Ureter (tissue), 1 donor: ENCODE measurements around the gene SND1. TPM values are rescaled to one million over a fixed set of nuclear protein-coding genes. Genes with fewer than 3 reads are reported as not detected.

Experiments used
- DNase-seq: peaks from one replicate; pipeline ENCODE4 v3.0.0-alpha.2; 2020; ENCODE audit warnings: low spot score
- total RNA-seq: library from RNA; stranded (reverse); gene quantifications from one replicate; pipeline ENCODE4 v1.2.4, GENCODE V29; 2023
- donor health status: DM: yes; HTN: yes; CAD: no.

The SND1 gene
- total RNA-seq, 1 donor from 2014 or later: 208 TPM

GRCh38 chr7:127870231-127870907 is 218.4 kb downstream of the SND1 start:
- no peak for DNase-seq

DNA sequence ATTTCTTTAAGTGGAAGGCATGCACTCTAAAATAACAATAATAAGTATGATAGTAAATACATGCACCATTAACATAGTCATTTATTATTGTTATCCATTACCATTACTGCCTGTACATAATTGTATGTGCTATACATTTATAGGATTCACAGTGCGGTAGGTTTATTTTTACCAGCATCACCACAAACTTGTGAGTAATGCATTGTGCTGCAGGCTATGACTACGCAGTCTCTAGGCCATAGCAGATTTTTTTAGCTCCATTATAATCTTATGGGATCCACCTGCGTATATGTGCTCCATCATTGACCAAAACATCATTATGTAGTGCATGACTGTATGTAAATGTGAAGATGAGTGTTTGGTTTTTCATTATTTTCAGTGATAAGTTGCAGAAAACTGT is 219.2 kb downstream of the SND1 start:
- no peak for DNase-seq

GRCh38 chr7:127872122-127872521 is 220.1 kb downstream of the SND1 start:
- DNase-seq: no peak

DNA sequence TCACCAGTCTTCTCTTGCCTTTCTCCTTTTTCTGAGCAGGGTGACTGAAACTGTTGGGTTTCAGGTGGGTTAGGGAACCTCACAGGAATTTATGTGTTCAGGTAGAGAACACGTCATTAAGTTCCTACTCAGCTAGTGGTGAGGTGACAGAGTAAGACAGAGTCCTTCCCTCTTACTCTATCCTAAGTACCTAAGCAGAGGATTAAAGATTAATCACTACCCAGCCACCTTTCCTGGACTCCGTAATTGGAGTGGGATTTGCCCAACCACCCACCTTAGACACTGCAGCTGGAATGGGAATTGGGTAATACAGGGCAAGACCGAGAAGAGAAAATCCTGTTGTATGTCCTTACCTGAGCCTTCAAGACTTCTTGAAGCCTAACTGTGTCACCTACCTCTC is 221.2 kb downstream of the SND1 start:
- no peak for DNase-seq

- no peak for DNase-seq
These were observed 222.0 kb downstream of the SND1 start for GRCh38 chr7:127873715-127874636.

- no peak for DNase-seq
These were observed 223.1 kb downstream of the SND1 start for GRCh38 chr7:127874951-127875608.

- DNase-seq: no peak
These were observed 224.4 kb downstream of the SND1 start for GRCh38 chr7:127876393-127876792.

DNA sequence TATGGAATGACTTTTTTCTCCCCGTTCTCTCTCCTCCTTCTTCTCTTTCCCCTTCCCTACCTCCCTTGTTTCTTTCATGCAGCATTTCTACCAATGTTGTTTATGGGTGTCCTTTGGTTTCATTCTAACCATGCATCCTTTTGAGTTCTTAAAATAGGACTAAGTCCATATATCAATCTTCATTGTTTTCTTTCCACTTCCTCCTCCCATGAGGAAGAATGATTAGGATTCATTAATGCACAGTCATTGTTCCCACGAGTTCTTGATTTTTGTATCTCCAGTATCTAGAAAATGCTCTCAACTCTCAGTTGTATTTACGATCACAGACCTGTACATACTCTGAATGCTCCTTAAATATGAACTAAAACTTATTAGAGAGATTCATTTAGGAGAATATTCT is 226.0 kb downstream of the SND1 start:
- no peak for DNase-seq

DNA sequence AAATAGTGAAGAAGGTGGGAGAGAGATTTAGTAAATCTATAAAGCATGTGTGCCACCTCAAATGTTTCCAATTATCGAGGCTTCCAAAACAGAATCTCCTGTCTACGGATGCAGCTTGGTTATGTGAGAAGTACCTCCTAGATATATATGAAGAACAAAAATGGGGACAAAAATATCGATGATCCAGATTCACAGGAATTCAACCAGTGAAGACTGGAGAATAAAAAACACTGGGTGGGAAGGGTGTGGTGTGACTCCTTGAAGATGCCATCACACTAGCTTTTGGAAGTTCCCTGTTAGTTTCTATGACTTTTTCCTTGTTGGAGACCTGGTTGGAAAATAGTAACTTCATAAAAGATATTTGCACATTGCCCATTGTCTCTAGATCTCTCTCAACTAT is 226.8 kb downstream of the SND1 start:
- DNase-seq: no peak

- no peak for DNase-seq
These were observed 227.4 kb downstream of the SND1 start for GRCh38 chr7:127879436-127879835.

DNA sequence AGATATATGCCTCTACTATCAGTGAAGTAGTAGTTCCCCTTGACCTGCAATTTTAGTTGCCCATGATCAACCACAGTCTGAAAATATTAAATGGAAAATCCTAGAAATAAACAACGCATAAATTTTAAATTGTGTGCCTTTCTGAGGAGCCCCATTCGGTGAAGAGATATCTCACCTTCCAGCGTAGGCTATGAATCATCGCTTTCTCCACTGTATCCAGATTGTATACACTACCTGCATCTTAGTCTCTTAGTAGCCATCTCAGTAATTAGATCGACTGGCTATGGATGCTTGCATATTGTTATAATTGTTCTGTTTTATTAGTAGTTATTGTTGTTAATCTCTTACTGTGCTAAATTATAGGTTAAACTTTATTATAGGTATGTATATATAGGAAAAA is 227.9 kb downstream of the SND1 start:
- no peak for DNase-seq

DNA sequence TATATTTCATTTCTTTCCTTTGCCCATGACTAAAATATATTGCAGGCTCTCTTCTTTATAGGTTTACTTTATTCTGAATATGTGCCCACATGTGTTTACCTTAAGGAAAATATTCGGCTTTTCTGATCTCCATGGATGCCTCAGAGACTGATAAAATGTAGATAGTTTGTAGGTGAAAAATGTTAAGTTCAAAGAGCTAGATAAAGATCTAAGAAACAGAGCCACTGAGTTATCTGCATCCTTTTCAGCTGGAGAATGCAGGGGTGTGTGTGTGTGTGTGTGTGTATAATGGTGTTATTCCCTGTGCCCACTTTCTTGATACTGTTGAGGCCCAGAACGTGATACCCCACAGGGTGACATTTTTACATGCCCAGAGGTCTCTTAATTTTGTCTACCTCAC is 228.5 kb downstream of the SND1 start:
- DNase-seq: no peak

- DNase-seq: no peak
These were observed 229.6 kb downstream of the SND1 start for GRCh38 chr7:127881564-127881963.

DNA sequence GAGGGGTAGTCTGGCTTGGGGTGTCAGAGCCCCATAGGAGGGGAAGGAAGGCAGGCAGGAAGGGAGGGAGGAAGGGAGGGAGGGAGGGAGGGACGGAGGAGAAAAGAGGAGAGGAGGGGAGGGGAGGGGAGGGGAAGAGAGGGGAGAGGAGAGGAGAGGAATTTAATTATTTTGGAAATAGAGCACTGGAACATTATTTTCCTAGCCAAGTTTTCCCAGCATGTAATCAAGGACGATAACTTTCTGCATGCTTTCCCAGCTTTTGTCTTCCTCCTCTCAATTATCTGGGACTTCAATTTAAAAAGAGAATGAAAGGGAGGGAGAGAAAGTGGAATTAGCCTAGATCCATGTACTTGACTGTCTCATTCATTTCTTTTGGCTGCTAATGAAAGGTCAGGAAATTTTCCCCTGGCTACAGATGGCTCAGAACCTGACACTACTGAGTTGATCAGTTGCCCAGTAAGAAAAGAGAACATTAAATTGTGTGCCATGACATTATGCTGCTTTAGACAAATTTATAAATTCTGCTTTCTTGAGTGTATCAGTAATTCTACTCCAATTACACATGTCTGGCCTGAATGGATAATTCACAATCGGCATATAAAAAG is 230.4 kb downstream of the SND1 start:
- DNase-seq: no peak

DNA sequence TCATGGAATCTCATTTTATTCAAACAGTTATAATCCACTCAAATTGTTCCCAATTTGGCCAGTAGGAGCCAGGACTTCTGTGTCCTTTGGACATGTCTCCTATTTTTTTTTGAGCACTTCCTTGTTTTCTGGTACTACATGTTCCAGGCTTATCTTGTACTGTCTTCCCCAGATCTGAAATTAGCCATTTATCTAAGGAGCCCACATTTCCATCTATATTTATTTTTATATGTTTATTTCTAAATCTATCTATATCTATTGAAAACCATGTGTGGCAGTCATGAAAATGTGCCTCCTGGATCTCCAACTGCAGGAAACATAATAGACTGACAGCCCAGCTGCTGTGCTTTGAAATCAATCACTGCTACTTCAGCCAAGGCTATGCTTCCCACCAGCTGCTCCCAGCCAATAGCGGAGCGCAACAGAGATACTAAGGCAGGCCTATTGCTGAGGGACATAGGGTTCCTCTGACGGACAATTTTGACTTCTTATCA is 232.1 kb downstream of the SND1 start:
- no peak for DNase-seq

- DNase-seq: no peak
These were observed 233.3 kb downstream of the SND1 start for GRCh38 chr7:127885222-127885772.

DNA sequence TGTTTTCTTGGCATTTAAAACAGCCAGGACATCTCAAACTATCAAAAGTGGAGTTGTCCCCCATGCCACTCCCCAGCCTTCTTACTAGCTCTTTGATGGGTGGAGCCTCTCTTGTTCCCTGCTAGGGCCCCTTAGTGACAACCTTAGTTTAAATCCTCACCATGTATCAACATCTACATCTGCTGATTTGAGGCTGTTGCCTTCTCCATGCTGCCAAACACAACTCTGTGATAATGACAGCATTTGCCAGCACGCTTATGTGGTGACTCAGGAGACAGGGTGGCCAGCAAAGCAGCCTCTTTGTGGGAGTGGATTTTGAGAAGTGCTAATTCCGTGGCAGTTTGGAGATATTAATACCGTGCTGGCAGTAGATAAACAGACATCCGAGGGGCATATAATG is 233.8 kb downstream of the SND1 start:
- no peak for DNase-seq

DNA sequence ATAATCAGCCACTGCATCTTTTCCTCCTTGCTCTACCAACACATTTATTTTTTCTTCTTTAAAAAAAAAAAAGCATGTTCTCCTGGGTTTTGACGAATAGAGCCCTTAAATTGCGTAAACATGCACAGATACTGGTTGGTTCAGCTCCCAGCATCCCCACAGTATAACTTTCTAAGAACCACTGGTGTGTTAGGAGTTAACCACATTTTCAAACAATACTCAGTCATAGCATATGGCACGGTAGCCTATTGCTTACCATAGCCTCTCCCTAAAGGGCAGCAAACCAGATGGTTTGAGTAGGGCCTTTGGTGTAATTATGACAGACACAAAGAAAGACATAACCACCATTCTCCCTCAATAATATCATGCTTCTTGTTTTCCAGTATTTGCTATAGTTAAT is 234.3 kb downstream of the SND1 start:
- DNase-seq: no peak

GRCh38 chr7:127887096-127887495 is 235.1 kb downstream of the SND1 start:
- no peak for DNase-seq

GRCh38 chr7:127887631-127888030 is 235.6 kb downstream of the SND1 start:
- DNase-seq: no peak

GRCh38 chr7:127888411-127888810 is 236.4 kb downstream of the SND1 start:
- DNase-seq: no peak

- DNase-seq: no peak
These were observed 236.8 kb downstream of the SND1 start for GRCh38 chr7:127888825-127889224.
